Mesodermal cell (in vitro differentiated cells): ENCODE measurements around the gene RPL28.
A peak's percentile ranks its signal among the peaks of the same experiment; 100 is the strongest.

Experiments used
- H3K27ac ChIP-seq: 2 replicates; pipeline ENCODE4 v1.7.0; 2013; ENCODE audit warnings: mild to moderate bottlenecking, low read depth, low read length, moderate library complexity; ENCODE audit not compliant: severe bottlenecking
- H3K36me3 ChIP-seq: 2 replicates; pipeline ENCODE4 v1.7.1; 2013; ENCODE audit warnings: mild to moderate bottlenecking, low read length, moderate library complexity; ENCODE audit not compliant: control insufficient read depth, insufficient read depth
- H3K4me1 ChIP-seq: one replicate; pipeline ENCODE4 v1.7.1; 2013; ENCODE audit warnings: mild to moderate bottlenecking, low read length; ENCODE audit not compliant: insufficient read depth, control insufficient read depth, poor library complexity, severe bottlenecking
- H3K4me3 ChIP-seq: 2 replicates; pipeline ENCODE4 v1.7.0; 2013; ENCODE audit warnings: low read length, control low read depth, mild to moderate bottlenecking; ENCODE audit not compliant: insufficient read depth, poor library complexity, severe bottlenecking; ENCODE audit errors: extremely low read depth
- H3K9me3 ChIP-seq: 2 replicates; pipeline ENCODE4 v1.7.1; 2013; ENCODE audit warnings: mild to moderate bottlenecking, low read length, moderate library complexity; ENCODE audit not compliant: control insufficient read depth
- WGBS, 2 experiments: methylation state at CpG; one replicate each; pipeline ENCODE4 v1.1.5; 2013; ENCODE audit warnings: missing lambda C conversion rate in 2 of 2; ENCODE audit not compliant: insufficient coverage in 2 of 2; 5-methylcytosine and 5-hydroxymethylcytosine counted together

RPL28 gene

GRCh38 chr19:55354698-55355212 is 31.0 kb upstream of the RPL28 start, which contains the start of gene COX6B2:
TSS of gene COX6B2 (minus strand) at chr19:55354719. CDS start at chr19:55354521, 198 bp downstream.
- WGBS, 2 experiments: 4 to 6% methylated on average over 11 to 17 of the region's 43 CpGs
- Histone ChIP-seq H3K36me3 (peaks cover 4% of the 10 kb centered on the region), H3K4me3 (peak within 1 kb of the TSS; percentile 41), H3K9me3 (no peaks in the 10 kb centered on the region), H3K4me1 (peaks cover 3% of the 10 kb centered on the region), H3K27ac (no peak within 1 kb of the TSS)

- no peaks in the 10 kb centered on the region for H3K36me3 ChIP-seq
- H3K4me3 ChIP-seq: no peak overlapping the region
- no peak overlapping the region for H3K27ac ChIP-seq
- no peaks in the 10 kb centered on the region for H3K9me3 ChIP-seq
- 49 to 52% methylated on average over 11 to 12 of the region's 13 CpGs for WGBS, 2 experiments
- peaks cover 3% of the 10 kb centered on the region for H3K4me1 ChIP-seq
Measured at GRCh38 chr19:55355213-55355821, 30.4 kb upstream of the RPL28 start.

GRCh38 chr19:55358493-55358892 is 27.2 kb upstream of the RPL28 start:
- Histone ChIP-seq H3K9me3 (no peaks in the 10 kb centered on the region), H3K4me1 (peaks cover 8% of the 10 kb centered on the region), H3K36me3 (no peaks in the 10 kb centered on the region), H3K27ac (no peak overlapping the region), H3K4me3 (no peak overlapping the region)
- 90 to 93% methylated on average over 16 to 18 of the region's 19 CpGs for WGBS, 2 experiments

- Histone ChIP-seq H3K27ac (no peak overlapping the region), H3K36me3 (peaks cover under 1% of the 10 kb centered on the region), H3K4me3 (no peak overlapping the region), H3K4me1 (peaks cover 8% of the 10 kb centered on the region), H3K9me3 (no peaks in the 10 kb centered on the region)
- WGBS, 2 experiments: 86 to 92% methylated on average over 24 to 30 of the region's 32 CpGs
Measured at GRCh38 chr19:55358943-55359908, 26.5 kb upstream of the RPL28 start.

- H3K36me3 ChIP-seq: peaks cover 17% of the 10 kb centered on the region
- no peak overlapping the region for H3K4me3 ChIP-seq
- H3K4me1 ChIP-seq: peaks cover 8% of the 10 kb centered on the region
- no peak overlapping the region for H3K27ac ChIP-seq
- H3K9me3 ChIP-seq: no peaks in the 10 kb centered on the region
- WGBS, 2 experiments: 87% methylated on average over 14 to 16 of the region's 16 CpGs
Measured at GRCh38 chr19:55360902-55361301, 24.8 kb upstream of the RPL28 start.

GRCh38 chr19:55362174-55362989 is 23.4 kb upstream of the RPL28 start:
- H3K36me3 ChIP-seq: peaks cover 31% of the 10 kb centered on the region
- peaks cover 8% of the 10 kb centered on the region for H3K4me1 ChIP-seq
- H3K4me3 ChIP-seq: no peak overlapping the region
- 80 to 87% methylated on average over 33 to 34 of the region's 38 CpGs for WGBS, 2 experiments
- no peak overlapping the region for H3K27ac ChIP-seq
- no peaks in the 10 kb centered on the region for H3K9me3 ChIP-seq

GRCh38 chr19:55362990-55363716 is 22.6 kb upstream of the RPL28 start, which contains the start of gene GARIN5B:
TSS of gene GARIN5B (minus strand) at chr19:55363260. CDS start at chr19:55363066, 194 bp downstream.
- Histone ChIP-seq H3K27ac (no peak within 1 kb of the TSS), H3K9me3 (no peaks in the 10 kb centered on the region), H3K4me3 (no peak within 1 kb of the TSS), H3K36me3 (peaks cover 38% of the 10 kb centered on the region), H3K4me1 (peaks cover 8% of the 10 kb centered on the region)
- WGBS, 2 experiments: 76 to 78% methylated on average over 25 to 26 of the region's 27 CpGs

- Histone ChIP-seq H3K27ac (no peak overlapping the region), H3K4me1 (peaks cover 10% of the 10 kb centered on the region), H3K4me3 (no peak overlapping the region), H3K36me3 (peaks cover 40% of the 10 kb centered on the region), H3K9me3 (no peaks in the 10 kb centered on the region)
- whole genome bisulfite sequencing, 2 experiments: 65 to 85% methylated on average over 5 to 8 of the region's 8 CpGs
Measured at GRCh38 chr19:55365245-55365644, 20.5 kb upstream of the RPL28 start.

GRCh38 chr19:55365964-55366363 is 19.8 kb upstream of the RPL28 start:
- WGBS, 2 experiments: 93 to 97% methylated on average over 9 to 12 of the region's 19 CpGs
- Histone ChIP-seq H3K4me1 (peaks cover 12% of the 10 kb centered on the region), H3K27ac (no peak overlapping the region), H3K4me3 (no peak overlapping the region), H3K9me3 (no peaks in the 10 kb centered on the region), H3K36me3 (peaks cover 40% of the 10 kb centered on the region)
